GM19395 (cell line): Measurements from ENCODE around the gene GJD2.

Experiments used
- ATAC-seq: cut with Tn5 transposase; IDR thresholded peaks from one replicate; pipeline ENCODE4 v1.9.1; 2021; ENCODE audit warnings: mild to moderate bottlenecking, moderate library complexity; ENCODE audit not compliant: unreplicated experiment

Gene GJD2

GRCh38 chr15:34773917-34774316 lies 19.1 kb upstream of the GJD2 start:
- ATAC-seq = no peak

- no peak for ATAC-seq
These were observed 18.2 kb upstream of the GJD2 start for GRCh38 chr15:34773013-34773412.

GRCh38 chr15:34772312-34772711 lies 17.5 kb upstream of the GJD2 start:
- no peak for ATAC-seq

- no peak for ATAC-seq
These were observed 14.9 kb upstream of the GJD2 start for GRCh38 chr15:34769711-34770110.

GRCh38 chr15:34768530-34768929 lies 13.7 kb upstream of the GJD2 start:
- ATAC-seq = no peak

- ATAC-seq = no peak
These were observed 10.9 kb upstream of the GJD2 start for GRCh38 chr15:34765741-34766140.

- ATAC-seq = no peak
These were observed 6.1 kb upstream of the GJD2 start for GRCh38 chr15:34760909-34761308.

- ATAC-seq = no peak
These were observed 5.2 kb upstream of the GJD2 start for GRCh38 chr15:34759992-34760391.

GRCh38 chr15:34759347-34759746 lies 4.5 kb upstream of the GJD2 start:
- no peak for ATAC-seq

- no peak for ATAC-seq
These were observed 2.5 kb upstream of the GJD2 start for GRCh38 chr15:34757262-34757661.

- ATAC-seq = no peak
These were observed 598 bp upstream of the GJD2 start for GRCh38 chr15:34755419-34755773.

- ATAC-seq = no peak
These were observed 612 bp downstream of the GJD2 start for GRCh38 chr15:34754171-34754601.

GRCh38 chr15:34753236-34753894 lies 1.4 kb downstream of the GJD2 start:
- no peak for ATAC-seq

GRCh38 chr15:34749691-34750090 lies 5.1 kb downstream of the GJD2 start:
- no peak for ATAC-seq

GRCh38 chr15:34739346-34739745 lies 15.5 kb downstream of the GJD2 start:
- no peak for ATAC-seq

GRCh38 chr15:34738002-34738401 lies 16.8 kb downstream of the GJD2 start:
- ATAC-seq = no peak

GRCh38 chr15:34737477-34737876 lies 17.3 kb downstream of the GJD2 start:
- no peak for ATAC-seq

- ATAC-seq = no peak
These were observed 20.5 kb downstream of the GJD2 start for GRCh38 chr15:34734303-34734702.

GRCh38 chr15:34733621-34734020 lies 21.2 kb downstream of the GJD2 start:
- no peak for ATAC-seq

GRCh38 chr15:34732430-34732829 lies 22.4 kb downstream of the GJD2 start:
- ATAC-seq = no peak

- ATAC-seq = no peak
These were observed 24.1 kb downstream of the GJD2 start for GRCh38 chr15:34730701-34731100.

GRCh38 chr15:34729886-34730285 lies 24.9 kb downstream of the GJD2 start:
- ATAC-seq = no peak

GRCh38 chr15:34729056-34729455 lies 25.7 kb downstream of the GJD2 start:
- ATAC-seq = no peak
